NCI-H1930 (cell line): ENCODE data around the gene ST3GAL3.

ENCODE experiments used
- DNase-seq, 2 experiments: peaks; one replicate each; lab custom pipeline; 2025; lab: John Stamatoyannopoulos, UW

ST3GAL3 gene

GRCh38 chr1:43851561-43852338 is 144.4 kb downstream of the ST3GAL3 start:
- DNase-seq = no peak

DNA sequence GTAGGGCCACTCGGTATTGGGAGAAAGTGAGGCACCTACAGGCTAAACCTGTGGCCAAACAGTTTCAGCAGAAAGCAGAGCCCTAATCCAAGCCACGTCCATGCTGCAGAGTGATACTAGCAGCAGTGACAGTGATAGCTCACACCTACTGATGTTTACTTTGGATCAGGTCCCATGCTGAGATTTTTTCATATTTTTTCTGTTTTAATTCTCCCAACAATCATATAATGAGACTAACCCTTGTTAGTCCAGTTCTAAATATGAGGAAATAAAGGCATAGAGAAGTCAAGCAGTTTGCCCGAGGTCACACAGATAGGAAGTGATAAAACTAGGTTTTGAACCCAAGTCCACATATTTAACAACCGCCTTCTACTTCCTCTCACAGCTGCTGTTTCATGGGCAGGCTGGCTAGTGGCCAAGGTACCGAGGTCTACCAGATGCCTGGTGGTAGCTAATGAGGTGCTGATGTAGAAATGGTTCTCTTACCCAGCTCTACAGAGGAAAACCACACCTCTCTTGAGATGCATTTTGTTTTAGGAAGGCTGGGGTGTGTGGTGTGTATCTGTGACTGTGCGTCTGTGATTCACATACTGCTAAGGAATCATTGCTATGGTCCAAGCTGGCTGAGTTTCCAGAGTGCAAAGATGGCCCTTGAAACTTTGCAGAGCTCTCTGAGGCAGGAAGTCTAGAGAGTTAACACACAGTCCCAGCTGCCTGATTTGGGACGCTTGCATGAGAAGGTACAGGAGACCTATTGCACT is 146.0 kb downstream of the ST3GAL3 start:
- DNase-seq = no peak

GRCh38 chr1:43854473-43854872 is 147.1 kb downstream of the ST3GAL3 start:
- no peak for DNase-seq

- no peak for DNase-seq
Measured at GRCh38 chr1:43856188-43856587, 148.9 kb downstream of the ST3GAL3 start.

DNA sequence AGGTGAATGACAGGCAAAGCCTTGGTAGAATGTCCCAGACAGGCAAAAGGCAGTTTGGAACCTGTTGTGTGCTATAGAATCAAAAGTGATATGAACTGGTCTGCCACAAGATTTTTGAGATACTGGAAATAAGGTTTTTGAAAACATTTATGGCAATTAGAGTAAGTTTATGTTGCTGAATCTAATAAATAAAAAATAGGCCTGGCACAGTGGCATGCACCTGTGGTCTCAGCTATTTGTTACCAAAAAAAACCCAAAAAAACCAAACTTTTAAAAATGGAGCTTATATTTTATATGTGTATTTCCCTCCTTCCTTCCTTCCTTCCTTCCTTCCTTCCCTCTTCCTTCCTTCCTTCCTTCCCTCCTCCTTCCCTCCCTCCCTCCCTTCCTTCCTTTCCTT is 149.8 kb downstream of the ST3GAL3 start:
- DNase-seq = no peak

DNA sequence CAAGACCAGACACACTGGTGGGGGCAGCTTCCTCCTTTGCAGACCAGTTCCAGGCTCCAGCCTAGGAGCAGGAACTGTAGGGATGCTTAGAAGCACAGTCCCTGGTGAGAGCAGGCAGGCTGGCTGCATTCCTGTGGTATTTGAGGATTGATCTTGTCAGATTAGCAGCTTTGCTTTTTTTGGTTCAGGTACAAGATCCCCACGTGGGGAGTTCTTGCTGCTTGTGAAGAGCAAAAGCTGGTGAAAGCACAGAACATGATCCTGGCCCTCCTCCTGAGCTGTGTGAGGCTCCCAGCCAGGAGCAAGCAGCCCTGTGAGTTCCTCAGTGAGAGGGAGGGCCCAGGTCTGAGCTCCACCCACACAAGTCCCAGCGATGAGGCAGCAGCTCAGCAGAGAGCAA is 151.0 kb downstream of the ST3GAL3 start:
- DNase-seq = no peak

DNA sequence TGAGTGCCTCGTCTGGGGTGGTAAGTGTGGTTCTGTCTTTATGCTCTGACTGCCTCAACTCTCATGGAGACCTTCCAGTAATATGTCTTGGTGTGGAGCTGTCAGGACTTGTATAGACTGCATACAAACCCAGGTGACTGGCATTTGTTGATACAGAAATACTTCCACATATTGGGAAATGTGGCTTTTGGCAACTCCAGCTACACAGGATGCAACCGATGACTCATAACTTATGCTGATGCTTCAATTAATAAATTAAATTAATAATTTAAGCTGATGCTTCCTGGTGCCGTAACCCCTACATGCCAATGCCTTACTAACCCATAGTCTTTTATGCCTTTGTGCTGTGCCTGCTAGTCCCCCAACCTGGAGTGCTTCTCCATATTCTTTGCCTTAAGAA is 154.0 kb downstream of the ST3GAL3 start:
- DNase-seq = no peak

DNA sequence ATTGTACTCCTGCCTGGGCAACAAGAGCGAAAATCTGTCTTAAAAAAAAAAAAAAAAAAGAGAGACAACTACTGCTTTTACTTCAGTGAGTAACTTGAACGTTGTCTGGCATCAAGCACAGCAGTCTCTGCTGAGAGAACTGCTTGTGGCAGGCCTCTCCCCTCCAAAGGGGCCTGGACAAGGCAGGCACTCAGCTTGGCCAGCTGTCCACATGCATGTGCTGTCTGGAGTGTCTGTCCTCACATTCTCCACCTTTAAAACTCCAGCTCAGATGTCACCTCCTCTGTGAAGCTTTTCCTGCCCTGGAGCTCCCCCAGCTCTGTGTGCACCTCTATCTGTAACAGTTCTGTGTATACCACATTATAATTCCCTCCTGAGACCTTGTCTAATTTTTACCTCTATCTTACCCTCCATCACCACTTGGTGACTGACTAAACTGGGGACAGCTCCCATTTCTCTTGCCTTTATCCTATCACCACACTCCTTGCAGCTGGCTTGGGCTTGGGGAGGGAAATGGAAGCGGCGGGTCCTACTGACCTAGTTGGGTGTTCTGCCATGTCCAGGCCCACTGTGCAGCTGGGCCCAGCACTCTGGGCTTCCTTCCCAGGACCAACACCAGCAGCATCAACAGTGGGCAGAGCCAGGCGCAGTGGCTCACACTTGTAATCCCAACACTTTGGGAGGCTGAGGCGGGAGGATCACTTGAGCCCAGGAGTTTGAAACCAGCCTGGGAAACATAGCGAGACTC is 154.8 kb downstream of the ST3GAL3 start:
- DNase-seq = no peak

DNA sequence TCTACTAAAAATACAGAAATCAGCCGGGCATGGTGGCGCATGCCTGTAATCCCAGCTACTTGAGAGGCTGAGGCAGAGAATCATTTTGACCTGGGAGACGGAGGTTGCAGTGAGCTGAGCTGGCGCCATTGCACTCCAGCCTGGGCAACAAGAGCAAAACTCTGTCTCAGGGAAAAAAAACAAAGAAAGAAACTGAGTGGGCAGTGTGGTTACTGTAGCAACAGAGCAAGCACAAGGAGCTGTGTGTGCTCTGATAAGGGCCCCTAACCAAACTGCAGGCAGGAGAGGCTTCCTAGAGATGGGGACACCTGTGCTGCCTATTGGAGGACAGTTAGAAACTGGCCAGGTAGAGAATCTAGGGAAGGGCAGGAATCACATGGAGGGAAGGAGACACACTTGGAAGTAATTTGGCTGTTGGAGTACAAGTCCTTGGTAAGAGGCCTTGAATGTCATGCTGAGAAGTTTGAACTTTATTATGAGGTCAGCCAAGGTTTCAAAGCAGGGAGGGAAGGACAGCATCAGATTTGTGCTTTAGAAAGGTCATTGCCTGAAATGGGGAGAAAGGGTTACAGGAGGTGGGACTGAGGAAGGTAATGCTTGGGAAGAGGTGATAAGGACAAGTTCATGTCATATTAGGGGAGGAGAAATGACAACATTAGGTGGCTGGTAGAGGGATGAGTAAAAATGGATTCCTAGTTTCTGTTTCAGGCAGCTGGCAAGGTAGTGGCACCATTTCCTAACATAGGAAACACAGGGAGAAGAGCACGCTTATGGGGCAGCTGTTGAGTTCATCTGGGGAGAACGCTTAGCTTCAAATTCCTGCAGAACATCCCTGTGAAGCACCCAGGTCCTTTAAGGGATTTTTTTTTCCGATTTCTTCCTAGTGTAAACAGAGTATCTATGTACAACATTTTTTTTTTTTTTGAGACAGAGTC is 157.0 kb downstream of the ST3GAL3 start:
- DNase-seq = no peak

GRCh38 chr1:43866201-43866600 is 158.9 kb downstream of the ST3GAL3 start:
- no peak for DNase-seq

DNA sequence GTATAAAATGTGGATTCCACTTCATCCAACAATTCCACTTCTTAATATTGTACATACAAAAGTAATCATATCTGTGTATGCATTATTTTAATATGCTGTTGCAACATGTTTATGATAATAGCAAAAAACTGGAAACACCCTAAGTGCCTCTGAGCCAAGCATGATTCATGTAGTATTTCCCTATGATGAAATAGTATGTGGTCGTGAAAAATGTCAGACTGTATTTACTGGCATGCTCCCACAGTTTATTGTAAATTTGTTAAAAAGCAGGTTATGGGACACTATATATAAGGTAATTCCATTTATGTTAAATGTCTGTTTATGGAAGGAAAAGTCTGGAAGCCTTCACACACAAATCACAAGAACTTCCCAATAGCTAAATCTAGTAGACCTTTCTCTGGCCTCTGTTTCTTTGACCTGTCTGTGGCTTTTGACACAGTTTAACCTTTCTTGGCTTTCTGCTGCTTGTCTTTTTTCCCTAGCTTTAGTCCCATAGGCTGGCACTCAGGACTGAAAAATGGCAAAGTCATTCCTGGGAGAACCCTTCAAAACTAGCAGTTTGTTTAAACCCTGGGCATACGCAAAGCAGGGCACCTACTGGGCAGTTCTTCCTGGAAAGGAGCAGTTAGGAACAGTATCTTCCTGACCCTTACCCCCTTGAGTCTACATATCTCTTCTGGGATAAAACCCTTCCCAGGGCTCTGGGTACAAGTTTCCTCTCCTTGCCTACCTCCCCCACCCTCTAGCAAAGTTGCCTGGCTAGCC is 160.8 kb downstream of the ST3GAL3 start:
- no peak for DNase-seq

- DNase-seq = no peak
Measured at GRCh38 chr1:43868741-43869067, 161.4 kb downstream of the ST3GAL3 start.

- DNase-seq = no peak
Measured at GRCh38 chr1:43870306-43870705, 163.0 kb downstream of the ST3GAL3 start.

- DNase-seq = no peak
Measured at GRCh38 chr1:43871181-43871910, 164.0 kb downstream of the ST3GAL3 start.

- no peak for DNase-seq
Measured at GRCh38 chr1:43872280-43872679, 164.9 kb downstream of the ST3GAL3 start.

DNA sequence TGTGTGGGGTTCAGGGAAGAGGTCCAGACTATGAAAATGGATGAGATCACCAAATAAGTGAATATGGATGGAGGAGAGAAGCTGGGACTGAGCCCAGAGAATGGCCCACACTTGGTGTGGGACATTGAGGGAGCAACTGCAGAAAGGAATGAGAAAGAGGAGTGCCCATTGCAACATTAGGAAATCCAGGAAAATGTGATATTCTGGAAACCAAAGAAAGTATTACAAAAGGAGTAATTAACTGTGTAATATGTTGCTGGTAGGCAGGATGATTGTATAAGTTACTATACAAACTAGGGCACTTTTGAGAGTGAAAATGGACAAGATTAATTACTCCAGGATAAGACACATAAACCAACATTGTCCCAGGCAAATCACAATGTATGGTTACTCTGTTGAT is 166.5 kb downstream of the ST3GAL3 start:
- no peak for DNase-seq

- DNase-seq = no peak
Measured at GRCh38 chr1:43874716-43875115, 167.4 kb downstream of the ST3GAL3 start.

- DNase-seq = no peak
Measured at GRCh38 chr1:43875331-43875730, 168.0 kb downstream of the ST3GAL3 start.

DNA sequence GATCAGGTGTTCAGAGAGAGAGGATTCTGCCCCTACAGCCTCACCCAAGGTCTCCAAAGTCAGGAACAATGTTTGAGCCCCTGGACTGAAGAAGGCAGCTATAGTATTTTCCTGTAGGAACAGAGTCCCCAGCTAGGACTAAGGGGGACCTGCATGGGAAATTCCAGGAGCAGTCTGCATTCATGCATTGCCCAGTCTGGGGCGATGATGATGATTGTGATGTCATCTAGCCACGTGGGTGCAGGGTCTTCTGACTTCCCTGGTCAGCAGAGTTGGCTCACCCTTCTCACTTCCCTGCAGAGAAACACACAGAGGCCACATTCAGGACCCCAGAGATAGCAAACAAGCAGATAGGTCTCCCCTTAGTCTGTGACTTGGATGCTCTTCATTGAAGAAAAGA is 169.8 kb downstream of the ST3GAL3 start:
- no peak for DNase-seq

- no peak for DNase-seq
Measured at GRCh38 chr1:43878440-43878839, 171.1 kb downstream of the ST3GAL3 start.
